Esophagus mucosa (tissue), 1 donor: ENCODE data around the gene PPFIA2. TPM values are rescaled to one million over a fixed set of nuclear protein-coding genes. Genes with fewer than 3 reads are reported as not detected.

Source experiments
- ATAC-seq: fragments of 200-7000 bp; cut with Tn5 transposase; one replicate; pipeline ENCODE4 v1.9.1; 2020
- total RNA-seq: library from RNA; stranded (reverse); gene quantifications from one replicate; pipeline ENCODE4 v1.2.4, GENCODE V29; 2023
- donor health status: DM: yes; HTN: yes; CAD: no.

PPFIA2 gene
- total RNA-seq, 1 donor from 2014 or later: not detected

DNA sequence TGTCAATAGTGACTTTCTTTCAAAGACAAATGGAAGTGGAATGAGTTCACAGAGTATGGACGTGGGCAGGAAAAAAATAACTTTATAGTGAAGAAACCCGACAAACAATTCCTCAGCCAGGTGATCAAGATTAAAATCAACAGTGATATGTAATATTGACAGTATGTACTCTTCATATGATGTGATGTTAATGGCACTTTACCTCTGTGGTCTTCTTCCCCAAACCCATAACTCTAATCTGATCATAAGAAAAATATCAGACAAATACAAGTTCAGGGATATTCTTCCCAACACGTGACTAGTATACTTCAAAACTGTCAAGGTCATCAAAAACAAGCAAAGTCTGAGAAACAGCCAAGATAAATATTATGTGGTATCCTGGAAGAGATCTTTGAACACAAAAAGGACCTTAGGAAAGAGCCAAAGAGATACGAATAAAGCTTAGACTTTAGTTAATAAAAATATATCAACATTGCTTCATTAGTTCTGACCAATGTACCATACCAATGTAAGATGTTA, 215.5 kb downstream of the PPFIA2 start:
- ATAC-seq: no peak

DNA sequence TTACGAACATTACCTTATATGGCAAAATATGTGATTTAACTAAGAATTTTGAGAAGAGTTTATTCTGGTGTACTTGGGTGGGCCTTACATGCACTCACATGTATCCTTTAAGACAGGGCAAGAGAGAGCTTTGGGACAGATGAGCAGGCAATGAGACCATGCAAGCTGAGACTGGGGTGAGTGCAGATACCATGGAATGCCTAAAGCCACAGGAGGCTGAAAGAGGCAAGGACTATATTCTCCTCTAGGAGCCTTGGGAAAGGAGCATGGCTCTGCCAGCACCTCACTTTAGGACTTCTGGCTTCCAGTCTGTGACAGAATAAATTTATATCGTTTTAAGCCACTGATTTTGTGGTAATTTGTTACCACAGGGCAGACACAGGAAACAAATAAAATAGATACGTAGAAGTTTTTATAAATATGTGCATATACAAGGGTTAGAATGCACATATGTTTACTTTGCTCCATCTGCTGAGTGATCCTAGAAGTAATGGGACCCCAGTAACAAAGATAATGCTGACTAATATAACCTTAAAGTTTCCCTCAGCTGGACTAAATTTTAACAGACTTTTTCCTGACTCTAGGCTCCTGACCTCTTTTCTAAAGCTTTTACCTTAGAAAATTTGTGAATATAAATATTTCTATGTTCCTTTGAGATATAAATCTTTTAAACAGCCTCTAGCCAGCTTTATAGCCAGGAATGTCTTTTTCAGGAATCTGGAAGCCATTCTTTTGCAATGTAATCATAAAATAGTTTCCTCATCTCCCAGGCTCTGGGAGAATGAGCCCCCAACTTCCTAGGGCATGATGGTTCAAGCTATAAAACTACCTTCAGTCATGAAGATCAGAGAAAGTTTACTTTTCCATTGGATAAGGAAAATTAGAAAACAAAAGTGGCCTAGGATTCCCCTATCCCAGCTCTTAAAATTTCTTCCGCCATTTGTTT, 216.8 kb downstream of the PPFIA2 start:
- ATAC-seq: no peak

DNA sequence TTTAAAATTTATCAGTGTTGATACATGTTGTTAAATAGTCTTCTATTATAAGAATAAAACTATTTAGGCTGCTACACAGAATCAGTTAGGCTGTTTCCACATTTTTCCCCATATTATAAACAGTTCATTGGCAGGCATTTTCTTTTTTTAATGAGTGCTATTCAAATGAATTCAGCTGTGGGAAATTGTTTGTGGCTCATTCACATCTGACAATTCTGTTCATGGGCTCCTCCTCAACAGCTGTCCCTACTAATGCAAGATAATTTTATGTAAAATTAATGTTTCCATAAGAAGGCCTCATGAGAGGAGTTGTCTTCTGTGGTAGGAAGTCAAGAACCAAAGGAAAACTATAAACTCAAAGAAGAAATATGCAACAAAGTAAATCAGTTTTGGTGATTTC, 218.0 kb downstream of the PPFIA2 start:
- ATAC-seq: no peak

DNA sequence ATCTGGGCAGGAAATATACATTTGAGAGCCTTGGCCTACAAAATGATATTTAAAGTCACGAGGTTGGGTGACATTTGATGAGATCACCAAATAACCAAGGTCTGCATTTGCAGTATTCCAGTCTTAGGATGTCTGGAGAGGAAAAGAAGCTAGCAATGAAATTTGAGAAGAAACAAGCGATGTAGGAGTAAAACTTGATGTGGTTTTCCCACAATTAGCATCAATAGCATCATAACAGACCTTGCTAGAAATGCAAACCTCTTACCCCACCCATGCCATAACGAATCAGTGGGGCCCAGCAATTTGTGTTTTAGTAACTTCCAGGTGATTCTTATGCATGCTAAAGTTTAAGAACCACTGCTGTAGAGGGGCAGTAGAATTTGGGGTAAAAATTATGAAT, 219.9 kb downstream of the PPFIA2 start:
- ATAC-seq: no peak

DNA sequence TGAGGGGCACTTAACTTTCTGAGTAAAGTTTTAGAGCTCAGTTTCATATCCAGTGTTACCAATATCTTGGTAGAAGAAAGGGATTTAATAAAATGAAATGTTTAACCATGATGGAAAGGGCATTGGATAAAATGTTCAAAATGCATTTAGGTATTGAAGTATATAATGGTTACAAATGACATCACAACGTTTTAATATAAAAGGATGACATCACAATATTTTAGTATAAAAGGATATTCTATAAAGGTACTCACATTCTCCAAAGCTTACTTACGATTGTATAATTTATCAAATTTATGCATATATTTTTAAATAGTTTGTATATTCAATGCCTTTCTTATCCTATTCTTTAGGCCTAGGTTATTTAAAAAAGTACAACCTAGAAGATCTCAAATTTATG, 226.1 kb downstream of the PPFIA2 start:
- ATAC-seq: no peak

DNA sequence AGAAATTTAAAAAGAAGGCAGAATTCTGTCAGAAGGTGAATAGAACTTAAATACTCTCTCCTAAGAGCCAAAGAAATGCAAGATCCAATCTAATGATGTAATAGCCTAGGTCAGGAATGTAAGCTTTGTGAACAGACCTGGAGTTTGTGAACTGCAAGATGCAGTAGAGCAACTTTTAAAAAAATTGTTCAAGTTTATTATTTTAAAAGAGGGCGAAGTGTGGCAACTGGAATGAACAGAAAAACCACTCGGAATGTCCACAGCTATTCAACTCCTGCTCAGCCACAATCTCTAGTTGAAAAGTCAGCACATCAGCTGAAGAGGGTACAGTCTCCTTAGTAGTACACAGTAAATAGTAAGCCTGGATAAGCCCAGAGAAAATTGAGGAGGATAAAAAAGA, 228.8 kb downstream of the PPFIA2 start:
- no peak for ATAC-seq

DNA sequence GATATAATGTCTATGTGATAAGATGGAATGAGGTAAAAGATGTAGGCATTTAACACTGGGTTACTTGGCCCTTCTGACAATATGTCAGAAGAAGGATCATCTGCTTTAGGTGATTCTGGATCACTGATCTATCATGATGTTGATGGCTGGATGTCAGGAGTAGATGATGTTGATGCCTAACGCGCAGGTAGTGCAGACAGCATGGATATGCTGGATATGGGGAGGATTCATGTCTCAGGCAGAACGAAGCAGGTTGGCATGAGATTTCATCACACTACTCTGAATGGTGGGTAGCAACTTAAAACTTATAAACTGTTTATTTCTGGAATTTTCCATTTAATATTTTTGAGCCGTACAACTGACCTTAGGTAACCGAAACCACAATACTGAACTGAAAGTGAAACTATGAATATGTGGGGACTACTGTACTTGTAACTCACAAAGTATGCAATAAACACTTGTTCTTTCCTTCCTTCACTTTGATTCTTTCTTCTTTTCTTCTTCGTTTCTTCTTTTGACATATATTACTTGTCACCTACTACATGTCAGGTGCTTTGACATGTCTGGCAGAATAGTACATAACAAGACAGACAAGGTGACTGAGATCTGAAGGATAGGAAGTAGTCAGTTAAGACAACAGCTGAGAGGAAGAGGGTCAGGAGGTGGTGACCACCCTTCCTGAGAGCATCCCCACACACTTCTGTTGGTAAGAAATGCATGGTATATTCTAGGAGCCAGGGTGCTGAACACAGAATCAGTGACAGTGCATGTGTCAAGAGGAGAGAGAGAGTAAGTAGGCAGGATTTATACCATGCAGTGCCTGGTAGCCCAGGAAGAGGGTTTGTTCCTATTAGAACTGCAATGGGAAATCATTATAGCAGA, 238.8 kb downstream of the PPFIA2 start:
- ATAC-seq: no peak

DNA sequence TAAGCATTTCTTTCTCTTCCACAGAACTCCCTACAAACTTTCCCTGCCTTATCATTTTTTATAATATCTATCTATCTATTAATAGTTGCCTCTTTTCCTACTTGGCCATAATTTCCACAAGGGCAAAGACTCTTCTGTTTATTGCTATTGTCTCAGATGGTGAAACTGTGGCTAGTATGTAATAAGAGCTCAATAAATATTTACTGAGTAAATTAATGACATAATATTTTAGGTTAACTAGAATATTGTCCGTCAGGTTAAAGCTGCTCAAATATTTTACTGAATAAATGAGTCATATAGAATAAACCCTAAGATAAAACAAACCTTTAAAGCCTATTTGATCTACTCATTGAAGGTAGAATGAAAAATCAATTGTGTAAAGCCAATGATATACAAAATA, 240.5 kb downstream of the PPFIA2 start:
- no peak for ATAC-seq

DNA sequence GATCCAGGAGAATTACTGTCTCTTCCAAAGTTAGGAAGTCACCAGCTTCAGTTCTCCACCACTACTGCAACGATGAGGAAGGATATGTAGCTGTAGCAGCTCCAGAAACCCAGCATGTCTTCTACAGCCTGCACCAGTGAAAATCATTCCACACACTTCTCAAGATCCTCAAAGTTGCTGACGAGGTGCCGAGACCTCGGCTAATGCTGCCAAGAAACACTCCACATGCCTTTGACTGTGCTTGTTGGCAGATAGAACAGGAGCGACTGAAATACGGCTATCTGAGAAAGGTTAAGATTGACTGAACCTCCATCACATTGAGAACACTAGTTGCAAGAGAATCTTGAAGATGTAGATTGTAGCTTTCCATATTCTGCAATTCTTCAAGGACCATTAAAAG, 241.9 kb downstream of the PPFIA2 start:
- no peak for ATAC-seq

DNA sequence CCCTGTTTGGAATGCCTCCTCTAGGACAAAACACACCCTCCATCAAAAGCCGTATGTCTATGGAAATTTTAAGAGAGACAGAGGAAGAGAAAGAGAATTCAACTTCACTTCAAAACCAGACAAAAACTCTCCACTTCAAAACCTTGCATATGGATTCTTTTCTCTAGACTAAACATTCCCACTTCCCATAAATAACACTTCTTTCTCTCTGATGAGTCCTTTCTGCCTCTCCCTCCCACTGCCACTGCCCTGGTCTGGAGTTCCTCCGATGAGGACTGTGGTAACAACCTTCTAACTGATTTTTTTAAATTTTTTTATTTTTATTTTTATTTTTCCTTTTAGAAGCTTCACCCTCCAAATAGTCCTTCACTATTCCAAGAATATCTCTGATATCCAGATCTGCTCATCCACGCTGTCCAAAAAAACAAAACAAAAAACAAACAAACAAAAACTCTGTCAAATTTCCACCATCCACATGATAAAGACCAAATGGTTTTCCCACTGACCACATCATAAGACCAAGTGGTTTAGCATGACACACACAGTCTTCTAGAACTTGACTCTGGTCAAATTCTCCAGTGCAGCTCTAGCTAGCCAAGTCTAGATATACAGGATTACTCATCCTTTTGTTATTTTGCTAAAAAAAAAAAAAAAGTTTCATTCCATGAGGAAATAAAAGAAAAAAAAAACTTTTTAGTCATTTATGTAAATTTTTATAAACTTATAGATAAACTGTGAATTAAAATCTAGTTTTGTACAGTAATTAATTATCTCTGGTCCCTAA, 256.0 kb downstream of the PPFIA2 start:
- no peak for ATAC-seq

DNA sequence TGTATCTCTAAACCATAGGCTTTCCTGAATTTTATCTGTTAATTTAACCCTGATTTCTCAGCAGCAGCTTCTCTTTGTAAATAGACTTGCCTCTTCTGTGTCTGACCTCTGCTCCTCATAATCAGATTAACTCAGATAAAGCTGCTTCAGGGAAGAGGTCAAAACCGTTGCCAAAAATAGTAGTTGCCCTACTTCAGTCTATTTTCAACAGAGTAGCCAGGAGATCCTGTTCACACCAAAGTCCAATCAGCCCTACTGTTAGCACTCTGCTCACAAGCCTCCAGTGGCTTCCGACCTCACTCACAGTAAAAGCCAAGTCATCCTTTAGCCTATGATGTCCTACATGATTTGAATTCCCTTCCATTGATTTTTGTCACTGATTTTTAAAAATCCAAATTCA, 258.4 kb downstream of the PPFIA2 start:
- ATAC-seq: no peak

DNA sequence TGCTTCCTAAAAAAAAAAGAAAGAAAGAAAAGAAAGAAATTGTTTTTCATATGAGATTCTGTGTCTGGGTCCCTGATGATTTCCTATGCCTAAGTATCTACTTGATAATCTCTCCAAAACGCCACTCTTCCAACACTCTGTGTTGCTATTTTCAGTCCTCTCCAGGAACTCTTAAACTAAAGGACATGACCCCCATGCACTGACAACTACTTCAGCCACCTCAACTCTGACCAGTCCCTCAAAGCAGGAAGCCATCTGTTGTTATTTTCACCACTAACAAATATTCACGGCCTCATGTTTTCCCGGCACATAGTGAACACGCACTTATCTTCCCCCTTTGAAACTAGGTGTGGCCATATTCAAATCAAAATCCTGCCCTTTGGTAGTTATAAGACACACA, 259.3 kb downstream of the PPFIA2 start:
- ATAC-seq: no peak

DNA sequence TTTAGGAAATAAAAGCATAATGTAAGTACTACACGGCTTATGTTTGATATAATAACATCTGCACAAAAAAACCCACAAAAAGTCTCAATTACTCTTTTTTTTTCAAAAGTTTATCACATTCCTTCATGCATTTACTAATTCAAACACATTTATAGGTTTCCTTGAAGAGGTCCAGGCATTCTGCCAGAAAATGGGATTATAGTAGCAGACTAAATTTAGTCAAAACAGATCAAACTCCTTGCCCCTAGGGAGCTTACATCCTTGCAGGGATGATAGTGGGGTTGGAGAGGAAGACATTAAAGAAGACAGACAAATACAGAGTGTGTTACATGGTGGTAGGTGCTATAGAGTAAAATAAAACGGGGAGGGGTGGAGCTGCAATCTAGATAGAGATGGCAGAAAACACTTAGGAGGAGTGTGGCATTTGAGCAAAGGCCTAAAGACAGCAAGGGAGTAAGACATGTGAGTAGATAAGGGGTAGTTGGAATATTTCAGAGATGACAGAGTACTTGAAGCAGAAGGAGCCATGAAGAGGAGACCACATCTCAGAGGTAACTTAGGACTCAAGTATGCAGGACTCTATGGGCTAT, 266.9 kb downstream of the PPFIA2 start:
- no peak for ATAC-seq

DNA sequence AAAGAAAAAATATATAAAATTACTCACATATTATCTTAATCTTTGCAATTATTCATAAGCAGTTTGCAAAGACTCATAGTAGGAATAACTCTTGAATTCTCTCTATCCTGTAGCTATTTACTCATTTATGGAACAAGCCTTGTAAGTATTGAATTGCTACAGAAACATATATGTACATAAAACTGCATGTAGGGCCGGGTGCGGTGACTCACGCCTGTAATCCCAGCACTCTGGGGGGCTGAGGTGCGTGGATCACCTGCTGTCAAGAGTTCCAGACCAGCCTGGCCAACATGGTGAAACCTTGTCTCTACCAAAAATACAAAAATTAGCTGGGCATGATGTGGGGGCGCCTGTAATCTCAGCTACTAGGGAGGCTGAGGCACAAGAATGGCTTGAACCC, 286.2 kb downstream of the PPFIA2 start:
- ATAC-seq: no peak

DNA sequence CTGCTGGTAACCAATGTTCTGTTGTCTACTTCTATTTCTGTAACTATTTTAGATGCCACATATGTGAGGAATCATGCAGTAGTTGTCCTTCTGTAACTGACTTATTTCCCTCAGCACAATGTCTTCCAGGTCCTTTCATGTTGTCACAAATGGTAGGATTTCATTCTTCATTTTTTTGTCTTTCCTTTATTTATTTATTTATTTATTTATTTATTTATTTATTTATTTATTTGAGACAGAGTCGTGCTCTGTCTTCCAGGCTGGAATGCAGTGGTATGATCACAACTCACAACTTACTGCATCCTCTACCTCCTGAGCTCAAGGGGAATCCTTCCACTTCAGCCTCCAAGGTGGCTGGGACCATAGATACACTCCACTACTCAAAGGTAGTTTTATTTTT, 288.2 kb downstream of the PPFIA2 start:
- ATAC-seq: no peak

DNA sequence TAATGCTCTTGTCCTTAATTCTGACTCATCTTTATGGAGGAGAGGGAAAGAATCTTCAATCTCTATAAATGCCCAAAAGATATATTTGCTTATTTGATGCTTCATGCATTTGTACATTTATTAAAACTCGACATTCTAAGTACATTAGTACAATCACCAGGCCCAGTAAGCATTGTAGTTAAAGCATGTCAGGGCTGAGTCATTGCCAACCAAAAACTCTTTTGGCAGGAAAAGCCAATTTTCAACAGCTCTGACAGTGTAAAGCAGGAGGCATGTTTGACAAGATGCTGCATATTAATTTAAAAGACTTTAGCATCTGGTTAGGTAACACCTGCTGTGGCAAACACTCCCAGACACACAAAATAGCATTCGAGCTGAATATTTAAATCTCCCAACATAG, 290.9 kb downstream of the PPFIA2 start:
- no peak for ATAC-seq

DNA sequence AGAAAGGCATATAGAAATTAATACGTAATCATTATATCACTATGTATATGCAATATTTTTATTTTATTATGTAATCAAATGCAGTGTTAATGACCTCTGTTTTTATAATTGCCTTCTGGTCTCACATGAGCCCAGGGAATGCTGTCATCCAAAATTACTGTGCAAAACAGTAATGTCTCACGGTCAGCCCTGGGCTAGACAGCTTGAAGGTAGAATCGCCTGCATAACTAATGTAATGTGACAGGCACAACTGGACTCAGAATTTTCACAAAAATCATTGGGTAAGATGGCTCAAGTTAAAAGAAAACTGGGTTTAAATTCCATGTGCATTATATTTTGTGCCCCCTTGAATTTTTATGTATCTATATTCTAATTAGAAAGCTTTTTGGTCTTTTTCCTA, 293.3 kb downstream of the PPFIA2 start:
- ATAC-seq: no peak

DNA sequence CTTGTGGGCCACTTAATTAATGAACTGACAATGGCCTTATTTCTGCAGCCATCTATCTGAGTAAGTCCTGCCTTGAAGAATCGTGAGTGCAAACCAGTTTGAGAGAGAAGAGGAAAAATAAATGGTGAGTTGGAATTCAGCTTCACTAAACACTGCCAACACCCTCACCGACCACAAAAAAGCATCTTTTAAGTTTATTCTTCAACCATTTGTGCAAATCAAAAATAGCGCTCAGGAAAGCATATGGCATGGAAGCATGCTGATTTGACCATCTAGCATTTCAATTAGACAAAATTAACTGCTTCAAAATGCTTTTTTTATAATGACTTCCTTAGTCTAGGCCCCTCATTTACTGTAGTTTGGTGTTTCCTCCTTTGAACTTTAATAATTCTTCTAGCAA, 294.0 kb downstream of the PPFIA2 start:
- no peak for ATAC-seq

DNA sequence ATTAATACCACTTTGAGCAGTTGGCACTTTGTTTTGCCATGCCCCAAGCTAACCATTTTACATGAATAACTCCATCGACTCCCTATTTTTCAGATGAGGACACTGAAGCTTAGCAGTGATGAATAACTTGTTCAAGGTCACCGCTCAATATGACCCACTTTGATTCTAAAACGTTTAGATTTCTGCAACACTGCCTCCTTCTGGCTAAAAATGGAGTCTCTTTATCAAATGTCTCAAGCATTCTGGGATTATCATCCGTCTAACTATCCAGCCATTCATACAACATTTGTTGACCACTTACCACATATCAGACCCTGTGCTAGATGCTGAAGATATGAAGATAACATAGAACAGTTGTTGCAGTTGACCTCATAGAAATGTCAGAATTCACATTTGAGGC, 298.0 kb downstream of the PPFIA2 start:
- no peak for ATAC-seq

DNA sequence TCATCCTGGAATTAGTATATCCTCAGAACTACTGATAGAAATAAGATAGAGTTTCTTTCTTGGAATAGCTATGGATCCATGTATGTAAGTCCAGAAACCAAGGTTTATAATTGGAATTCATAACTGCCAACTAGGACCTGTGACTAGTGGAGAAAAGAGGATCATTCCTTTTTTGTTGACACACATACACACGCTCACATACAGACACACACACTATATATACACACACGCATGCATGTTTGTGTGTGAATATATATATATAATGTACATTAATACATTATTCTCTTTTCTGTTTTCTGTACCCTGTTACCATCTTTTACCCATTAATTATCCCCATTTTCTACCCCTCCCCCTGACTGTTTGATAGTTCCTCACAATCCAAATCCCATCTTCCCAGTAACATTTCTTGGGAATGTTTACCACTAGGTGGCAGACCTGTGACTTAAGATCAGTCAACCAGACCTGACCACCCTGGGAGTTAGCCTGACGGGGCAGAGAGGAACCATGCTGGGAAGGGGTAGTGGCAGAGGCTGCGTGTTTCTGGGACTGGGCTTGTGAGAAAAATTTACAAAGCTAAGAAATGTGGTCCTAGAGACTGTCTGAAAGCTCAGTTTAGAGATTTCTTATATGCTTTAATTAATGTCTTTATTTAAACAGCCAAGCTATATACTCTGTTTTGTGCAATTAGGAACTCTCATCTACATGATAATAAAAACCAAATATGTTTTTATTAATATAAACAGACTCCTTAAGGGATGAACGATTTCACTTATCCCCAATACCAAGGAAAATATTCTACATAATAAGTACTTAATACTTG, 308.0 kb downstream of the PPFIA2 start:
- no peak for ATAC-seq

DNA sequence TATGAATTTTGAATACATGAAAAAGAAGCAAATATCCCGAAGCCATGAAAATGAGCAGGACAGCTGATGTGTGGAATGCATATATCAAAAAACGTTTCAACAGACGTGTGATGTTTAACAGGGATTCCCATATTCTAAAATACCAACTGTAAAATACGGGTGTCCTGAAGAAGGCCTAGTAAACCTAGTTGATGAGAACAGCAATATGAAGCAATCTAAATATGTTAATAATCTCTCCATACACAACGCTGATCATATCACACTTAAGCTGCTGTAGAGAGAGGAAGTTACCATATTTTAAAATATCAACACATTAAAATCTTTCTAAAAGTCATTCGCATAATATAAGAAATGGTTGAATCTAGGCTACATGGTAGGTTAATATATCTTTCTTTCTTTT, 317.5 kb downstream of the PPFIA2 start:
- no peak for ATAC-seq
